Measurements from ENCODE around the gene PIK3CD.

DNA sequence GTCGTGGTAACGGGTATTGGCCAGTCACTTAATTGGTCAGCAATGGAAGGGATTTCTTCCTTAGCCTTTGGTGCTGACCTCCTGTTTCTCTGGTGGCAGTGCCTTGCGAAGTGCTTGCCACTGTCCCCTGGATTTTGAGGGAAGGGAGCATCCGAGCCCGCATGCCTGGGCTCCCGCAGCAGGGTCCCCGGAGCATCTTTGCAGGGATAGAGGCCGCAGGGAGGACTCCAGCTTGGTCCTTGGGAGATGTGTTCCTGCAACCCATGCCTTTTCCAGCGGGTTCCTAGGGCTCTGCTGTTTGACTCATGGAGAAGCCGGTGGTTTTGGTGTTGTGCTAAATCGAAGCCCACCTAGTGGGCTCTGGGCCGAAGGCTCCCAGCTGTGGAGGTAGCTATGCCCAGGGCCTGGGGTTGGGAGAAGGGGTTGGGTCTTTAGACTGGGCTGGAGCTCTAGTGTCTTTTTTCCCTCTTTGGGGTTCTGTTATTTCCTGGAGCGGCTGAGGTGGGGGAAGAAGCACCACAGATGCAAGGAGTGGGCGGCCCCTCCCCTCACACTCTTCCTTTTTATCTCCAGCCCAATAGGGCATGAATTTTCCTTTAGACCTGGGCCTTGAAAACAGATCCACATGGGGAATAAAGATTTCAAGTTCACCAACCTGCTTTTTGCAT is 39.0 kb downstream of the PIK3CD start:
- TF ChIP-seq CTCF (conservative IDR thresholded peaks at IDR 0.05; ENCODE audit: low read length): no peak
- no peak for TF ChIP-seq EZH2phosphoT487 (IDR thresholded peaks at IDR 0.05; ENCODE audit: borderline replicate concordance, low read depth, low read length)
